ENCODE data around the gene KIF2B.

The KIF2B gene

DNA sequence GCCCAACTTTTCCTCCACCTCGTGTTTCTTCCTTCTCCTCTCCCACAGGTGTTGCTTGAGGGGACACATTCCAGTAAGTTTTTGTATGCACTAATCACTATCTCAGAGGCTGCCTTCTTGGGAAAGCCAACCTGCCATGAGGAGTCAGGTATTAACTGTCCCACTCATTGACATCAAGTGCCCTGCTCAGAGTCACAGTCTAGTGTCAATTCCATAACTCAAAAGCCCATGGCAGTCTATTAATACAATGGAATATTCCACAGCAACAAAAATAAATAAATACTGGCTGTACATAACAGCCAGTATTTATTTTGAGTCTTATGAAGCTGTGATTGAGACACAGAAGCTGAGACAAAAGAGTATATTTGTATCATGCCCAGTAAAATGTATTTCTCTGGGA, 26.1 kb upstream of the KIF2B start:
- Histone ChIP-seq H3K27ac (replicated peaks) (no peak overlapping the region), H3K4me3 (replicated peaks; ENCODE audit: insufficient read depth, low read length) (no peak overlapping the region), H3K27me3 (ENCODE audit: insufficient read depth, poor library complexity, severe bottlenecking) (no peaks in the 10 kb centered on the region)
- DNase-seq (ENCODE audit: low read depth in 1 of 2, low spot score in 1 of 2) = no peak
- TF ChIP-seq SPI1 (IDR thresholded peaks at IDR 0.05; ENCODE audit: borderline replicate concordance, low read depth) = no peak
- no peak for TF ChIP-seq GABPA (IDR thresholded peaks at IDR 0.05; ENCODE audit: low read depth)
- TF ChIP-seq, protein P1, sequence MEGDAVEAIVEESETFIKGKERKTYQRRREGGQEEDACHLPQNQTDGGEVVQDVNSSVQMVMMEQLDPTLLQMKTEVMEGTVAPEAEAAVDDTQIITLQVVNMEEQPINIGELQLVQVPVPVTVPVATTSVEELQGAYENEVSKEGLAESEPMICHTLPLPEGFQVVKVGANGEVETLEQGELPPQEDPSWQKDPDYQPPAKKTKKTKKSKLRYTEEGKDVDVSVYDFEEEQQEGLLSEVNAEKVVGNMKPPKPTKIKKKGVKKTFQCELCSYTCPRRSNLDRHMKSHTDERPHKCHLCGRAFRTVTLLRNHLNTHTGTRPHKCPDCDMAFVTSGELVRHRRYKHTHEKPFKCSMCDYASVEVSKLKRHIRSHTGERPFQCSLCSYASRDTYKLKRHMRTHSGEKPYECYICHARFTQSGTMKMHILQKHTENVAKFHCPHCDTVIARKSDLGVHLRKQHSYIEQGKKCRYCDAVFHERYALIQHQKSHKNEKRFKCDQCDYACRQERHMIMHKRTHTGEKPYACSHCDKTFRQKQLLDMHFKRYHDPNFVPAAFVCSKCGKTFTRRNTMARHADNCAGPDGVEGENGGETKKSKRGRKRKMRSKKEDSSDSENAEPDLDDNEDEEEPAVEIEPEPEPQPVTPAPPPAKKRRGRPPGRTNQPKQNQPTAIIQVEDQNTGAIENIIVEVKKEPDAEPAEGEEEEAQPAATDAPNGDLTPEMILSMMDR (IDR thresholded peaks at IDR 0.05; ENCODE audit: insufficient read depth, low read length) = no peak
- no peak for TF ChIP-seq POLR2AphosphoS5 (IDR thresholded peaks at IDR 0.05; ENCODE audit: low read depth)
- TF ChIP-seq, protein P2, sequence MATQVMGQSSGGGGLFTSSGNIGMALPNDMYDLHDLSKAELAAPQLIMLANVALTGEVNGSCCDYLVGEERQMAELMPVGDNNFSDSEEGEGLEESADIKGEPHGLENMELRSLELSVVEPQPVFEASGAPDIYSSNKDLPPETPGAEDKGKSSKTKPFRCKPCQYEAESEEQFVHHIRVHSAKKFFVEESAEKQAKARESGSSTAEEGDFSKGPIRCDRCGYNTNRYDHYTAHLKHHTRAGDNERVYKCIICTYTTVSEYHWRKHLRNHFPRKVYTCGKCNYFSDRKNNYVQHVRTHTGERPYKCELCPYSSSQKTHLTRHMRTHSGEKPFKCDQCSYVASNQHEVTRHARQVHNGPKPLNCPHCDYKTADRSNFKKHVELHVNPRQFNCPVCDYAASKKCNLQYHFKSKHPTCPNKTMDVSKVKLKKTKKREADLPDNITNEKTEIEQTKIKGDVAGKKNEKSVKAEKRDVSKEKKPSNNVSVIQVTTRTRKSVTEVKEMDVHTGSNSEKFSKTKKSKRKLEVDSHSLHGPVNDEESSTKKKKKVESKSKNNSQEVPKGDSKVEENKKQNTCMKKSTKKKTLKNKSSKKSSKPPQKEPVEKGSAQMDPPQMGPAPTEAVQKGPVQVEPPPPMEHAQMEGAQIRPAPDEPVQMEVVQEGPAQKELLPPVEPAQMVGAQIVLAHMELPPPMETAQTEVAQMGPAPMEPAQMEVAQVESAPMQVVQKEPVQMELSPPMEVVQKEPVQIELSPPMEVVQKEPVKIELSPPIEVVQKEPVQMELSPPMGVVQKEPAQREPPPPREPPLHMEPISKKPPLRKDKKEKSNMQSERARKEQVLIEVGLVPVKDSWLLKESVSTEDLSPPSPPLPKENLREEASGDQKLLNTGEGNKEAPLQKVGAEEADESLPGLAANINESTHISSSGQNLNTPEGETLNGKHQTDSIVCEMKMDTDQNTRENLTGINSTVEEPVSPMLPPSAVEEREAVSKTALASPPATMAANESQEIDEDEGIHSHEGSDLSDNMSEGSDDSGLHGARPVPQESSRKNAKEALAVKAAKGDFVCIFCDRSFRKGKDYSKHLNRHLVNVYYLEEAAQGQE (IDR thresholded peaks at IDR 0.05; ENCODE audit: insufficient replicate concordance, low read depth) = no peak

DNA sequence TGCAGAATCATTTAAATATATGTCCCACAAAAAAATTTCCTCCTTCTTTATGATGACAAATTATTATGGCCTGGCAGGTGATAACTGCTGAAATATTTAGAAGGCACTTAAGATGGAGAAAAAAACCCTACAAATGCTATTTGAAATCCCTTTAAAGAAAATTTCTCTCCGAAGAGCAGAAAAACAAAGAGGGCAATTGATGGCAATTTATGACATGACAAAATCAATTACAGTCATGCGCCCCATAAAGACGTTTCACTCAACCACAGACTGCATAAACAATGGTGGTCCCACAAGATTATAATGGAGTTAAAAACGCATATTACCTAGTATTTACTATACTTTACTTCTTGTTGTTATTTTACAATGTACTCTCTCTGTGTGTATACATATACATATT, 25.2 kb upstream of the KIF2B start:
- H3K27me3 ChIP-seq (ENCODE audit: insufficient read depth, poor library complexity, severe bottlenecking) = no peaks in the 10 kb centered on the region
- H3K27ac ChIP-seq (replicated peaks) = no peak overlapping the region
- no peak for DNase-seq (ENCODE audit: low read depth in 1 of 2, low spot score in 1 of 2)
- no peak for TF ChIP-seq GABPA (IDR thresholded peaks at IDR 0.05; ENCODE audit: low read depth)
- no peak for TF ChIP-seq POLR2AphosphoS5 (IDR thresholded peaks at IDR 0.05; ENCODE audit: low read depth)
- TF ChIP-seq, protein P1 (IDR thresholded peaks at IDR 0.05; ENCODE audit: insufficient read depth, low read length) = no peak
- TF ChIP-seq SPI1 (IDR thresholded peaks at IDR 0.05; ENCODE audit: borderline replicate concordance, low read depth) = no peak
- no peak overlapping the region for H3K4me3 ChIP-seq (replicated peaks; ENCODE audit: insufficient read depth, low read length)

DNA sequence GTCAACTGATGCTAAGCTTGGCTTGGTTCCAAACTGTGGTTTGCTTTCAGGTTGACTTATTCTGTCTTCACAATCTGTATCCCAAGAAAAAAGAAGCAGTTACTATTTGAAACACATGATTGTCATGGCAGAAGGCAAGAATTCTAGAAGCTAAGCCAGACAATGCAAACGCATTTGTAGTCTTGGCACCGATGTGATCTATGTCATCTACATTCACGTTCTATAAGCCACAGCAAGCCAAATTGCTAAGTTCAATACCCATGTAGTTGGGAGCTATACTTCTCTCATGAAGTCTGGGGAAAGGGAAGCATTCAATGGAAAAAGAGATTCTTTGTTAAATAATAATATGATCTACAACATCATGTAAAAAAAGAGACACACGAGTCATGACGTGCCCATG, 18.3 kb upstream of the KIF2B start:
- no peak overlapping the region for H3K4me3 ChIP-seq (replicated peaks; ENCODE audit: insufficient read depth, low read length)
- DNase-seq (ENCODE audit: low read depth in 1 of 2, low spot score in 1 of 2) = no peak
- TF ChIP-seq, protein P1 (IDR thresholded peaks at IDR 0.05; ENCODE audit: insufficient read depth, low read length) = no peak
- TF ChIP-seq GABPA (IDR thresholded peaks at IDR 0.05; ENCODE audit: low read depth) (no peak), POLR2AphosphoS5 (IDR thresholded peaks at IDR 0.05; ENCODE audit: low read depth) (no peak), SPI1 (IDR thresholded peaks at IDR 0.05; ENCODE audit: borderline replicate concordance, low read depth) (no peak)
- TF ChIP-seq, protein P2 (IDR thresholded peaks at IDR 0.05; ENCODE audit: insufficient replicate concordance, low read depth) = no peak
- no peaks in the 10 kb centered on the region for H3K27me3 ChIP-seq (ENCODE audit: insufficient read depth, poor library complexity, severe bottlenecking)
- no peak overlapping the region for H3K27ac ChIP-seq (replicated peaks)

DNA sequence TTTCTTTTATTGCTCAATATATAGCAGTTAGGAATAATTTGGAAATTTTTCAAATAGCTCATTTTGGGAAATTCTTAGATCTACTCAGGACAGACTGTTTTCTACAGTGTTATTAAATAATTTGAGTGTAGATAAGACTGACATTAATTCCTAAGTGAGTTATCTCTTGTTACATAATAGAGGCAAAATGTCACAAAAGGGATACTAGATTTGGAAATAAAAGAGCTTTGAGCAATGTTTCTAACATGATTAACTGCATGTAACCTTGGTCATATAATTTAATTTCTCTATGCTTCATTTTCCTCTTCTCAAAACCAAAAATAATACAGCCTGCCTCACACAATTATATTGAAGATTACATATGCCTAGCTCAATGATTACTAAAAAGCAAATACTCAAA, 16.3 kb upstream of the KIF2B start:
- Histone ChIP-seq H3K27me3 (ENCODE audit: insufficient read depth, poor library complexity, severe bottlenecking) (no peaks in the 10 kb centered on the region), H3K27ac (replicated peaks) (no peak overlapping the region), H3K4me3 (replicated peaks; ENCODE audit: insufficient read depth, low read length) (no peak overlapping the region)
- TF ChIP-seq, protein P2 (IDR thresholded peaks at IDR 0.05; ENCODE audit: insufficient replicate concordance, low read depth) = no peak
- TF ChIP-seq GABPA (IDR thresholded peaks at IDR 0.05; ENCODE audit: low read depth) (no peak), POLR2AphosphoS5 (IDR thresholded peaks at IDR 0.05; ENCODE audit: low read depth) (no peak), SPI1 (IDR thresholded peaks at IDR 0.05; ENCODE audit: borderline replicate concordance, low read depth) (no peak)
- TF ChIP-seq, protein P1 (IDR thresholded peaks at IDR 0.05; ENCODE audit: insufficient read depth, low read length) = no peak
- DNase-seq (ENCODE audit: low read depth in 1 of 2, low spot score in 1 of 2) = no peak
